Fibroblast of mammary gland (primary cell): ENCODE results near the gene TM4SF20.
A peak's percentile ranks its signal among the peaks of the same experiment; 100 is the strongest.
"Not testable (repeated sequence)": the region's sequence is repeated elsewhere in the genome, so short reads cannot be mapped to it uniquely, and the experiment has no call there.

Experiments used
- DNase-seq: peaks from one replicate; pipeline ENCODE4 v3.0.0-alpha.2; 2010; ENCODE audit warnings: low read depth
- H3K4me3 ChIP-seq: 2 replicates; pipeline ENCODE4 v1.5.1; 2011; ENCODE audit warnings: low read depth, mild to moderate bottlenecking, low read length, moderate library complexity; ENCODE audit not compliant: control insufficient read depth
- CTCF ChIP-seq: conservative IDR thresholded peaks from 2 replicates; pipeline ENCODE4 v1.5.1; 2011; ENCODE audit warnings: low read depth, low read length, inconsistent platforms; ENCODE audit not compliant: control insufficient read depth, insufficient read depth

TM4SF20 gene

GRCh38 chr2:227368574-227368973 is 10.5 kb downstream of the TM4SF20 start:
- no peak for TF ChIP-seq CTCF
- H3K4me3 ChIP-seq = no peak overlapping the region
- DNase-seq = no peak

DNA sequence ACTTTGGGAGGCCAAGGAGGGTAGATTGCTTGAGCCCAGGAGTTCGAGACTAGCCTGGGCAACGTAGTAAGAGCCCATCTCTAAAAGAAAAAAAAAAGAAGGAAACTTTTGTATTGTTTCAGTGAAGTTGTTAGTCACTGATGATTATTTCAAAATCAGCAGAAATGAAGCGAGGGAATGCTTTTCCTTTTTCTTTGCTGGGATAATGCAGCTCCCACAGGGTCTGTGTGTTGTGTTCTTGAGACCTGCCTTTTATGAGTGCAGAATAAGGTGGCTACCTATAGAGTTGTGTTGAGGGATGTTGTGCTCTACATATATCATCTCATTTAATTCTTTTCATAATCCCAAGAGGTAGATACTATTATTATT is 11.7 kb downstream of the TM4SF20 start:
- H3K4me3 ChIP-seq = no peak overlapping the region
- no peak for TF ChIP-seq CTCF
- DNase-seq = no peak

GRCh38 chr2:227366769-227367426 is 12.2 kb downstream of the TM4SF20 start:
- no peak overlapping the region for H3K4me3 ChIP-seq
- peak; percentile 95 for DNase-seq
- no peak for TF ChIP-seq CTCF

GRCh38 chr2:227365833-227366232 is 13.3 kb downstream of the TM4SF20 start:
- H3K4me3 ChIP-seq = no peak overlapping the region
- no peak for TF ChIP-seq CTCF

DNA sequence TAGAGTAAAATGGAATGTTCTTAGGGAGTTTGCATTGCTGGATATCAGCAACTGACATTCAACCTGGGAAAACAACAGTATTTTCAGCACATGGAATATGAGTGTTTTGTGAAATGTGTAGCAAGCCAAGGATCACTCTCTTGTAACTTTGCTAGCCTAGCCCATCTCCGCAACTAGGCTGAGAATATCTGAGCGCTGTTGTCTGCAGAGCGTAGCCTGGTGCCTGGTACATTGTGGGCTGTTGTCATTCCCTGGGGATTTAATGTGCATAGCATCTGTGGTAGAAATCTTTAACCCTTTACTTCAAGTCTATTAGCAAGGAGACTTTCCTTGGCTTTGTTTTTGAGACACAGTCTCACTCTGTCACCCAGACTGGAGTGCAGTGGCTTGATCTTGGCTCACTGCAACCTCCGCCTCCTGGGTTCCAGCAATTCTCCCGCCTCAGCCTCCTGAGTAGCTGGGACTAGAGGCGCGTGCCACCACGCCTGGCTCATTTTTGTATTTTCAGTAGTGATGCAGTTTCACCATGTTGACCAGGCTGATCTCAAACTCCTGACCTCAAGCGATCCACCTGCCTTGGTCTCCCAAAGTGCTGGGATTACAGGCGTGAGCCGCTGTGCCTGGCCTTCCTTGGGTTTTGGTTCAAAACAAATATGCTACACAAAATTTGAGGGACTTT is 14.4 kb downstream of the TM4SF20 start:
- not testable (repeated sequence) for H3K4me3 ChIP-seq
- peak; percentile 63 for DNase-seq

More at GRCh38 chr2:227365833-227366232, 13.3 kb downstream of the TM4SF20 start:
- peak; percentile 35 for DNase-seq

- TF ChIP-seq CTCF = peak; percentile 42
- H3K4me3 ChIP-seq = no peak overlapping the region
- peak; percentile 40 for DNase-seq
These were observed 15.3 kb downstream of the TM4SF20 start for GRCh38 chr2:227363756-227364155.

DNA sequence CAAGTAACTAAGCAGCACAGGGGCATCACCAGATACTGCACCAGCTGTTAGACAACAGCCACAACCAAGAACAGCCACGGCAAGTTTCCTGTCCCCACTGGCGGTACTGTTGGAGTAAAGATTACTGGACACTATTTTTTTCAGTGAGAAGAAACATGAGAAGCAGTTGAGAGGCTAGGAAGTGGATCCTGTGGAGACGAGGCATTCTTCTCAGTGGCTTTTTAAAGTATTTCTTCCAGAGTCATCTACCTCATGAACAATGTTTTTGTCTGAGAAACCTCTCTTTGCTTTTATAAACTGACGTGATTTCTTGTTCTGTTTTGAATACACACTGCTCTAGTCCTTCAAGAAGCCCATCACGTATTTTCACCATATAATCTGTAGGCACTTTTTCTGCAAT is 18.8 kb downstream of the TM4SF20 start:
- DNase-seq = no peak
- no peak overlapping the region for H3K4me3 ChIP-seq
- TF ChIP-seq CTCF = no peak
